H9 (cell line): ENCODE measurements around the gene FHL3. TPM values are rescaled to one million over a fixed set of nuclear protein-coding genes. Genes with fewer than 3 reads are reported as not detected.

Experiments used
- DNase-seq: peaks from one replicate; pipeline ENCODE4 v3.0.0-alpha.2; 2017
- H2AFZ ChIP-seq: one replicate; pipeline ENCODE4 v1.6.1; 2013; ENCODE audit warnings: mild to moderate bottlenecking, low read length, control low read depth, moderate library complexity
- H2AK5ac ChIP-seq: 2 replicates; pipeline ENCODE4 v1.6.1; 2013; ENCODE audit warnings: low read length, control low read depth, mixed read lengths; ENCODE audit not compliant: insufficient read length
- H2BK120ac ChIP-seq: one replicate; pipeline ENCODE4 v1.6.1; 2013; ENCODE audit warnings: low read depth, mild to moderate bottlenecking, low read length, control low read depth, inconsistent platforms; ENCODE audit not compliant: poor library complexity, severe bottlenecking
- H2BK12ac ChIP-seq: 2 replicates; pipeline ENCODE4 v1.6.1; 2013; ENCODE audit warnings: low read length, control low read depth, mixed read lengths, low read depth; ENCODE audit not compliant: insufficient read length
- H2BK15ac ChIP-seq: 2 replicates; pipeline ENCODE4 v1.6.1; 2013; ENCODE audit warnings: low read depth, low read length, control low read depth
- H2BK20ac ChIP-seq: one replicate; pipeline ENCODE4 v1.6.1; 2013; ENCODE audit warnings: low read depth, mild to moderate bottlenecking, low read length, control low read depth, inconsistent platforms; ENCODE audit not compliant: poor library complexity, severe bottlenecking
- H2BK5ac ChIP-seq: 2 replicates; pipeline ENCODE4 v1.6.1; 2013; ENCODE audit warnings: low read length, control low read depth, mixed read lengths; ENCODE audit not compliant: insufficient read length
- H3K14ac ChIP-seq: 2 replicates; pipeline ENCODE4 v1.6.1; 2013; ENCODE audit warnings: low read length, control low read depth; ENCODE audit not compliant: insufficient read depth
- H3K18ac ChIP-seq: 2 replicates; pipeline ENCODE4 v1.6.1; 2013; ENCODE audit warnings: low read depth, mild to moderate bottlenecking, mixed read lengths, low read length, control low read depth; ENCODE audit not compliant: insufficient read length
- H3K23ac ChIP-seq: 2 replicates; pipeline ENCODE4 v1.6.1; 2013; ENCODE audit warnings: low read length, control low read depth, mixed read lengths, low read depth; ENCODE audit not compliant: insufficient read length
- H3K23me2 ChIP-seq: 2 replicates; pipeline ENCODE4 v1.6.1; 2013; ENCODE audit warnings: low read depth, mild to moderate bottlenecking, mixed read lengths, low read length, control low read depth; ENCODE audit not compliant: insufficient read length, poor library complexity, severe bottlenecking
- H3K27ac ChIP-seq: 2 replicates; pipeline ENCODE4 v1.5.1; 2013; ENCODE audit warnings: low read length, control low read depth, mixed read lengths, low read depth; ENCODE audit not compliant: insufficient read length
- H3K27me3 ChIP-seq: 2 replicates; pipeline ENCODE4 v1.6.1; 2013; ENCODE audit warnings: low read length, control low read depth, inconsistent platforms; ENCODE audit not compliant: insufficient read depth
- H3K4ac ChIP-seq: 2 replicates; pipeline ENCODE4 v1.6.1; 2013; ENCODE audit warnings: low read depth, mild to moderate bottlenecking, control low read depth, inconsistent platforms, low read length, moderate library complexity
- H3K4me1 ChIP-seq: 2 replicates; pipeline ENCODE4 v1.6.1; 2013; ENCODE audit warnings: low read length, control low read depth, inconsistent platforms; ENCODE audit not compliant: insufficient read depth
- H3K4me2 ChIP-seq: 2 replicates; pipeline ENCODE4 v1.6.1; 2013; ENCODE audit warnings: low read length, control low read depth, mixed read lengths; ENCODE audit not compliant: insufficient read length, insufficient read depth
- H3K56ac ChIP-seq: 2 replicates; pipeline ENCODE4 v1.6.1; 2013; ENCODE audit warnings: low read depth, mild to moderate bottlenecking, mixed read lengths, low read length, control low read depth; ENCODE audit not compliant: insufficient read length
- H3K79me1 ChIP-seq: 2 replicates; pipeline ENCODE4 v1.6.1; 2013; ENCODE audit warnings: low read depth, mild to moderate bottlenecking, moderate library complexity, low read length, control low read depth, inconsistent platforms; ENCODE audit not compliant: insufficient read depth, poor library complexity, severe bottlenecking
- H3K79me2 ChIP-seq: 2 replicates; pipeline ENCODE4 v1.6.1; 2013; ENCODE audit warnings: low read length, control low read depth, inconsistent platforms; ENCODE audit not compliant: insufficient read depth
- H3K9ac ChIP-seq: 2 replicates; pipeline ENCODE4 v1.6.1; 2013; ENCODE audit warnings: low read length, control low read depth, mixed read lengths; ENCODE audit not compliant: insufficient read length; ENCODE audit errors: extremely low read depth
- H3K9me3 ChIP-seq: one replicate; pipeline ENCODE4 v1.6.1; 2013; ENCODE audit warnings: low read depth, low read length, inconsistent platforms; ENCODE audit not compliant: control insufficient read depth
- H3T11ph ChIP-seq: one replicate; pipeline ENCODE4 v1.6.1; 2013; ENCODE audit warnings: mild to moderate bottlenecking, low read length, control low read depth, inconsistent platforms
- H4K20me1 ChIP-seq: one replicate; pipeline ENCODE4 v1.6.1; 2013; ENCODE audit not compliant: control insufficient read depth, insufficient read length, insufficient read depth
- H4K5ac ChIP-seq: 2 replicates; pipeline ENCODE4 v1.6.1; 2013; ENCODE audit warnings: low read depth, mild to moderate bottlenecking, mixed read lengths, low read length, control low read depth; ENCODE audit not compliant: insufficient read length
- H4K8ac ChIP-seq: replicated peaks from 2 replicates; pipeline ENCODE4 v1.6.1; 2013; ENCODE audit warnings: low read length, control low read depth, mixed read lengths, low read depth; ENCODE audit not compliant: insufficient read length
- H4K91ac ChIP-seq: 2 replicates; pipeline ENCODE4 v1.6.1; 2013; ENCODE audit warnings: low read depth, mild to moderate bottlenecking, moderate library complexity, mixed read lengths, low read length, control low read depth; ENCODE audit not compliant: insufficient read length
- H3K27ac Mint-ChIP-seq, 3 experiments: 2 replicates in 2 of 3; 3 replicates in 1 of 3; pipeline ENCODE4 v1.8.0; 2020 to 2021; ENCODE audit warnings: mixed read lengths in 3 of 3, mild to moderate bottlenecking in 1 of 3, moderate library complexity in 1 of 3
- H3K27me3 Mint-ChIP-seq: 2 replicates; pipeline ENCODE4 v1.8.0; 2021; ENCODE audit warnings: low read depth, mild to moderate bottlenecking, moderate library complexity, mixed read lengths
- H3K36me3 Mint-ChIP-seq, 3 experiments: 2 replicates in 2 of 3; 3 replicates in 1 of 3; pipeline ENCODE4 v1.8.0; 2020 to 2021; ENCODE audit warnings: low read depth in 3 of 3, mixed read lengths in 3 of 3; ENCODE audit not compliant: insufficient read depth in 1 of 3
- H3K4me1 Mint-ChIP-seq, 2 experiments: 2 replicates each; pipeline ENCODE4 v1.8.0; 2020; ENCODE audit warnings: mixed read lengths in 2 of 2
- H3K4me3 Mint-ChIP-seq, 2 experiments: 2 replicates in 1 of 2; 3 replicates in 1 of 2; pipeline ENCODE4 v1.8.0; 2020 to 2021; ENCODE audit warnings: mild to moderate bottlenecking in 2 of 2, mixed read lengths in 2 of 2, moderate library complexity in 1 of 2
- H3K9me3 Mint-ChIP-seq, 2 experiments: 2 replicates in 1 of 2; 3 replicates in 1 of 2; pipeline ENCODE4 v1.8.0; 2020; ENCODE audit warnings: mild to moderate bottlenecking in 2 of 2, mixed read lengths in 2 of 2, moderate library complexity in 1 of 2
- WGBS: extraction: QIAGEN DNeasy Blood & Tissue Kit; methylation state at CpG from one replicate; pipeline ENCODE4 v1.1.7; 2013; ENCODE audit warnings: missing lambda C conversion rate, low lambda C conversion rate, mixed read lengths; ENCODE audit not compliant: insufficient read length; ENCODE audit errors: extremely low coverage; 5-methylcytosine and 5-hydroxymethylcytosine counted together
- total RNA-seq: library from RNA; stranded (reverse); gene quantifications from 2 replicates; pipeline ENCODE4 v1.2.1, GENCODE V29; 2021
- TF ChIP-seq, protein P1 (sequence below): fragments of 200-600 bp; sonication (generic); conservative IDR thresholded peaks from 3 replicates; pipeline ENCODE4 v1.8.0; 2021; ENCODE audit warnings: antibody characterized with exemption, mild to moderate bottlenecking

FHL3 gene
- total RNA-seq, 1 experiment from 2014 or later, result 32.8 TPM

DNA sequence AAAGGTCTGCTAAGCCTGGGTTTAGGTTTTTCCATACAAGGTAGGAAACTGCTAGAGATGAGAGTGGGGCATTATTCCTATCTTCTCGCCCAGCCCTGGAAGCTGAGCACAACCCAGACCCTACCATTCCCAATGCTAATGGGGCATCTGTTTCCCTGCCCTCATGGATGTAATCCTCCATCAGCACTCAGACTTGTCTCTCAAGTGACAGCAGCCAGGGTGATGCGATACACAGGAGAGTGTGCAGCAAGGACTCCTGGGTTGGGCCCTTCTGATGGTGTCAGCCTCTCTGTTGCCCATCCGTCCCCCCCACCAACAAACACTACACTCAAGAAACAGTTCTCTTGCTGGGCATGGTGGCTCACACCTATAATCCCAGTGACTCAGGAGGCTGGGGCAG is 52.6 kb downstream of the FHL3 start:
- Histone ChIP-seq H3K27me3 (no peaks in the 10 kb centered on the region), H2BK15ac (no peak overlapping the region), H3K79me1 (no peaks in the 10 kb centered on the region), H4K20me1 (no peaks in the 10 kb centered on the region), H4K5ac (no peak overlapping the region), H3K79me2 (no peaks in the 10 kb centered on the region), H3K4me2 (no peak overlapping the region), H2BK120ac (no peak overlapping the region), H3K4ac (no peak overlapping the region), H3K4me1 (no peaks in the 10 kb centered on the region), H2BK20ac (no peak overlapping the region), H2AFZ (no peak overlapping the region), H4K91ac (no peak overlapping the region), H3K9ac (no peak overlapping the region), H2AK5ac (no peak overlapping the region), H3T11ph (no peak overlapping the region), H3K14ac (no peak overlapping the region; the same call in 1 of the 2 replicates), H4K8ac (no peak overlapping the region), H2BK5ac (no peak overlapping the region), H2BK12ac (no peak overlapping the region), H3K23ac (no peak overlapping the region), H3K23me2 (no peaks in the 10 kb centered on the region), H3K9me3 (no peaks in the 10 kb centered on the region), H3K18ac (no peak overlapping the region), H3K27ac (no peak overlapping the region), H3K56ac (no peak overlapping the region)
- Mint-ChIP-seq H3K27ac (no peak overlapping the region), H3K36me3 (peaks cover 4 to 14% (median 7%) of the 10 kb centered on the region in 3 experiments; a peak in 6 of 7 replicates), H3K4me3 (no peak overlapping the region), H3K27me3 (no peaks in the 10 kb centered on the region; the same call in 1 of the 2 replicates), H3K4me1 (peaks cover 5 to 14% of the 10 kb centered on the region in 2 experiments), H3K9me3 (no peaks in the 10 kb centered on the region)
- DNase-seq, result no peak
- no CpG with 5 or more reads among the region's 3 CpGs for WGBS
- TF ChIP-seq, protein P1, sequence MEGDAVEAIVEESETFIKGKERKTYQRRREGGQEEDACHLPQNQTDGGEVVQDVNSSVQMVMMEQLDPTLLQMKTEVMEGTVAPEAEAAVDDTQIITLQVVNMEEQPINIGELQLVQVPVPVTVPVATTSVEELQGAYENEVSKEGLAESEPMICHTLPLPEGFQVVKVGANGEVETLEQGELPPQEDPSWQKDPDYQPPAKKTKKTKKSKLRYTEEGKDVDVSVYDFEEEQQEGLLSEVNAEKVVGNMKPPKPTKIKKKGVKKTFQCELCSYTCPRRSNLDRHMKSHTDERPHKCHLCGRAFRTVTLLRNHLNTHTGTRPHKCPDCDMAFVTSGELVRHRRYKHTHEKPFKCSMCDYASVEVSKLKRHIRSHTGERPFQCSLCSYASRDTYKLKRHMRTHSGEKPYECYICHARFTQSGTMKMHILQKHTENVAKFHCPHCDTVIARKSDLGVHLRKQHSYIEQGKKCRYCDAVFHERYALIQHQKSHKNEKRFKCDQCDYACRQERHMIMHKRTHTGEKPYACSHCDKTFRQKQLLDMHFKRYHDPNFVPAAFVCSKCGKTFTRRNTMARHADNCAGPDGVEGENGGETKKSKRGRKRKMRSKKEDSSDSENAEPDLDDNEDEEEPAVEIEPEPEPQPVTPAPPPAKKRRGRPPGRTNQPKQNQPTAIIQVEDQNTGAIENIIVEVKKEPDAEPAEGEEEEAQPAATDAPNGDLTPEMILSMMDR, result no peak
